Mesenteric fat pad (tissue), 1 donor: ENCODE measurements around the gene DMGDH. TPM values are rescaled to one million over a fixed set of nuclear protein-coding genes. Genes with fewer than 3 reads are reported as not detected.
"Not testable (repeated sequence)": the region's sequence is repeated elsewhere in the genome, so short reads cannot be mapped to it uniquely, and the experiment has no call there.

Experiments used
- DNase-seq: peaks from one replicate; pipeline ENCODE4 v3.0.0-alpha.2; 2020; ENCODE audit warnings: low spot score
- total RNA-seq: library from RNA; stranded (reverse); fragmentation: NEBNext Ultra II Directional; extraction: Animal tissue kit (Norgen Biotek cat#: 25700); gene quantifications from one replicate; pipeline ENCODE4 v1.2.1, GENCODE V29; 2021
- donor health status: DM: yes; HTN: yes; CAD: no.

Gene DMGDH
- total RNA-seq, 1 donor from 2014 or later, result 5.2 TPM

DNA sequence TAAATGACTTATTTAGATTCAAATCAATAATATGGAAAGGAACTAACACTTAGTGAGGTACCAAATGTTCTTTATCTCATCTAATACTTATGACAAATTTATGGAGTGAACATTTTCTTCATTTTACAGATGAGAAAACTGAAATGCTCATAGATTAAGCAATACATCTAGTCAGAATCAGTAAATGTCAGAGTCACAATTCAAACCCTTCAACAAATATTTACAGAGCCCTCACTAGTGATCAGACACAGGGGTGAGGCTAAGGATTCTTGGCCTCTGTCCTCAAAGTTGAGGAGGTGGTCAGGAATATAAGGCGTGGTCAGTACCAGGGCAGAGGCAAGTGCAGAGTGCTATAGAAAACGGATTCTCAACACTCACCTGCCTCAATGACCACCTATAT is 54.8 kb downstream of the DMGDH start:
- DNase-seq, result no peak

DNA sequence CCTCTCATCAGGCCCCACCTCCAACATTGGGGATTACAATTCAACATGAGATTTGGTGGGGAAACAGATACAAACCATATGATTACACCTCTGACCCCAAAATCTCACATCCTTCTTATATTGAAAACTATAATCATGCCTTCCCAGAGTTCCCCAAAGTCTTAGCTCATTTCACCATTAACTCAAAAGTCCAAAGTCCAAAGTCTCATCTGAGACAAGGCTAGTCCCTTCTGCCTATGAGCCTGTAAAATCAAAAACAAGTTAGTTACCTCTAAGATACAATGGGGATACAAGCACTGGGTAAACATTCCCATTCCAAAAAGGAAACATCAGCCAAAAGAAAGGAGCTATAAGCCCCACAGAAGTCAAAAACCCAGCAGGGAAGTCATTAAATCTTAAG is 57.6 kb downstream of the DMGDH start:
- DNase-seq, result no peak

DNA sequence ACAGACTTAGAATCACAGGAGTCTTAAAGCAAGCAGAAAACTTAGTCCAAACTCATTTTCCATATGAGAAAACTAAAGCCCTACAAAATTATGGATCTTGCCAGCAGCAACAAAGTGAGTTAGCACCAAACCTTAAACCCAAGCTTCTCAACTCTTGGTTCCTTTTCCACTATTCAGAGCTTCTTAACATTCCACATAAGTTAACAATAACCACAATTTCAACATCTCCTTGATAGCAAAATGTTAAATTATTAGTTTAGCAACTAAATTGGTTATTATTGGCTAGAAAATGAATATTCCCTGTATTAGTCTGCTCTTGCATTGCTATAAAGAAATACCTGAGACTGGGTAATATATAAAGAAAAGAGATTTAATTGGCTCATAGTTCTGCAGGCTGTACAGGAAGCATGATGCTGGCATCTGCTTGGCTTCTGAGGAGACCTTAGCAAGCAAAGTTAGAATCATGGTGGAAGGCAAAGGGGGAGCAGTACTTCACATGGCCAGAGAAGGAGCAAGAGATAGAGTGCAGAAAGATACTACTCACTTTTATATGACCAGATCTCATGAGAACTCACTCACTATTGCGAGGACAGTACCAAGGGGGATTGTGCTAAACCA is 58.1 kb downstream of the DMGDH start:
- no peak for DNase-seq

DNA sequence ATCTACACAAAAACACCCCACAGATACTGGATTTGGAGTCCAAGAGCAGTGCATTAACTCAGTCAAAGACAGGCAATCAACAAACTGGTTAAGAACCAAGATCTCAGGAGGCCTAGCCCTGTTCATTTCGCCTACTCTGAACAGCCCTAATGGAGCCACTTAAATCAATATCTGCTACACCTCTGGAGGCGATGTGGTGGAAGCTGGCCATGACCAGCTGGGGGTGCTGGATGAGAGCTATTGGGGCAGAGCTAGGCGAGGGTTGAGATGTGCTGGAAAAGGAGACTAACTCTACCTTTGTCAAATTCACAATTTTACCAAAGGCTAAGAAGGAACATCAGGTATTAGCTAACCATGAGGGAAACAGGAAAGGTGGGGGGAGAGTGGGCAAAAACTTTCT is 61.1 kb downstream of the DMGDH start:
- DNase-seq, result no peak

DNA sequence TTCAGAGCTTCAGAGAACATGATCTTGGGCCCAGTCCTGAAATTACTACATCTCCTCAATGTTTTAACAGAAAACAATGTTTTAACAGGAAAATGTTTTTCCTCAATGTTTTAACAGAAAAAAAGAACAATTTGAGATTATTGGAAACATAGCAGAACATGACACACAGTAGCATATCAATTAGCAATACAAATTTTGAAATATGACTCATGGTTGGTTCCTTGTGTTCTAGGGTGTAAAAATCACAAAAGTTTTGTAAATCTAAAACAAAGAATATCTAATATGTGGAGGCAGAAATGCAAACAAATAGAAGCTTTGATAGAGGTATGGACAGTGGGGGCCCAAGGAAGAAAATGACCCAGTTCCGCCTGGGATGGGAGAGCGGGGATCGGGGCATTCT is 61.6 kb downstream of the DMGDH start:
- DNase-seq, result no peak

DNA sequence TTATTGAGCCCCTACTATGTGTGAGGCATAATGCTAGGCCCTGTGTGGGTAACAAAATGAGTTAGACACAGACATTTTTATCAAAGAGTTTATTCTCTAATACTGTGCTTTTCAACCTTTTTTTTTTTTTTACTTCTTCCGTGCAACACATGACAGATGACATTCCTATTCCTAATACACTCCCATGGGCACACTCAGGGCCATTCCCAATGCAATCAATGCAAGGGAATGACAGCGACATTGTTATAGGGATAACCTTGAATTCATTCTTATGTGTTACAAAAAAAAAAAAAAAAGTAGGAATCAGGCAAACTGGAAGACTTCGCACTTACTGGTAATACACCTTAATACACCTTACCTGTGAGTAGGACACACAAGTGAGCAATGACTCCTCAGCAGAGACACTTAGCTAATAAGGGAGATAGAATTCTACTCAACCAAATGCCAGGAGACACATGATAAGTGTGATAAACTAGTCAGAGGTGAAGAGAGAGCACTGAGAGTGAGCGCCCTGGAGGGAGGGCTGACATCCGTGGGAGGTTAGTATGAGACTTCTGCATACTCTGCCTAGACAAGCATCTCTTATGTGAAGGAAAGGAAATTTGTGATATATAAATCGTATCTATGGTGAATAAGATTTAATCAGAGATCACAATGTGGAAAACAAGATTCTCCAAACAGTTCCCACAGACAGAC is 63.4 kb downstream of the DMGDH start:
- no peak for DNase-seq

DNA sequence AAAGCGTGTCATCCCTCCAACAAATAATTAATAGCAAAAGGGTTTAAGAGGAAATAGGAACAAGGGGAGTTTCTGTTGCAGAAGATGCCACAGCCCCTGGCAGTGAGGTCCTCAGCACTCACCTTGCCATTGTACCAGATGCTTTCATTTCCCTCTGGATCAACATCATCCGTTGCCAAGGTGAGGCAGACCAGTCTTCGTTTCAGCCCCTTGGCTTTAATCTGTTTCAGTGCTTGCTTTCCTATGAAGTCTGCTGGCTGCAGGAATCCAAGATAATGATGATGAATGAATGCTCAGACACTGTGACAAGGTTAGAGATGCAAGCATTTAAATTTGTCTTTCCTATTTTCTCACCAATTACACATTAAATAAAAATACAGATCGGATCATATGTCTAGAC is 64.3 kb downstream of the DMGDH start:
- no peak for DNase-seq

DNA sequence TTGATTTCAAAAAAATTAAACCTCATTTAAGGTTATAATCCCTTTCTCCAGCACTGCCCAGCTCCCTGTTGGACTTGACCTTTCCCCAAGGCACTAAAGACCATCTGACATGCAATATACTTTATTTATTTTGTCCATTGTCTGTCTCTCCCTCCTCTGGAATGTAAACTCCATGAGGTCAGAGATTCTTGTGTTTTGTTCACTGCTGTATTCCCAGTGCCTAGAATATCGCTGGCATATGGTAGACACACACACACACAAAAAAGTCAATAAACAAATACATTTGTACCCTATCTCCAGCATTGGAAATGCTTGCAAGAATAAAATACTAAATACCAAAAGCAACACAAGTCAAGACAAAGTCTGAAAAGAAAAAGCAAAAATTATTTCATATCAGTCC is 67.1 kb downstream of the DMGDH start:
- no peak for DNase-seq

DNA sequence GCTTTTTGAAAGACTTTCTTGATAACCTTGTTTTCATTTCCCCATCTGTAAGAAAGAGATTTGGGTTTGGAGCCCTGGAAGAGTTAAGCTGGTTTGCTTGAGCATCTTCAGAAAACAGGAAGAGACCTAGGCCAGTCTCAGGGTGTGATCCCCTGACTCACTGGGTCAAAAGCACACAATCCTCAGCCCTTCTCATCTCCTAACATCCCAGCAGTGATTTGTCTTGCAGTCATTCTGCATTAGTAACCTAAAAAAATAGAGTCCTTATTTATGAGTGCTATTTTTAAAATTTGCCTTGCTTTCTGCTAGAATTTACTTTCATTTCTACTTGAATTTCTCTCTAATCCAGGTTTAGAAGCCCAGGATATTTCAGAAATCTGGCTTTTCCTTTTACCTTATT is 68.0 kb downstream of the DMGDH start:
- no peak for DNase-seq

DNA sequence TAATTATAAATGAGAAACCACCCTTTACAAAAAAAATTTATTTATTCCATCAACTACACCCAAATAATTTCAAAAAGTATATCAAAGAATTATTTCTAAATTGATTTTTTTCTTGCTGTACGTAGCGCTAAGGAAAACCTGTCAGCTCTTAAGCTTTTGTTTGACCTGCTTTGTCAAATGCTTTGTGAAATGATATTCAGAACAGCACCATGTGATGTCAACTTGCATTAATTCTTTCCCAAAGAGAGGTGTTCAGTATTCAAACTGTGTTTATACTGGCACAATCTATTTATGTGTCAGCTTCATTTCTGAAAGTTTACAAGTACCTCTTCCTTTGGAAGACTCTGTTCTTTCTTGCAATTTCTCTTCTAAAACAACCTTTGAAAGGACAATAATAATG is 72.4 kb downstream of the DMGDH start:
- DNase-seq, result no peak

DNA sequence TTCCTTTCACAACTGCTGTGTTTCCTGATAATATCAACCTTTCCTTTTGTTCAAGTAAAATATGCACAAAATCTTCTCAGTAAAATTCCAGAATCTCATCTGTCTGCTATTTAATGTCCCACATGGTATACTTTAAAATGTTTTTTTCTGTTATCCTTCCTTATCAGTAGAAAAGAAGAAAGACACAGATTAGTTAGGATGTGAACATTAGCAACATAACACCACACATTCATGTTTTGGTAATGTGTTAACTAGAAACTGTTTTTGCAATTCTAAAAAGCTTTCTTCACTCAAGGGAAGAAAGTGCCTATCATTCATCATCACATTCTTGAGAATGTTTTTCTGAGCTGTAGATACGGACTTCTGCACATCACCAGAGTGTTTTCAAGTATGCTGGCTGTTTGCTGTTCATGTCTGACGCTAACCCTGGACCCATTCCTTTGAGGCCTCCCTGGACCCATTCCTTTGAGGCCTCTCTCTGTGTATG is 73.9 kb downstream of the DMGDH start:
- no peak for DNase-seq

DNA sequence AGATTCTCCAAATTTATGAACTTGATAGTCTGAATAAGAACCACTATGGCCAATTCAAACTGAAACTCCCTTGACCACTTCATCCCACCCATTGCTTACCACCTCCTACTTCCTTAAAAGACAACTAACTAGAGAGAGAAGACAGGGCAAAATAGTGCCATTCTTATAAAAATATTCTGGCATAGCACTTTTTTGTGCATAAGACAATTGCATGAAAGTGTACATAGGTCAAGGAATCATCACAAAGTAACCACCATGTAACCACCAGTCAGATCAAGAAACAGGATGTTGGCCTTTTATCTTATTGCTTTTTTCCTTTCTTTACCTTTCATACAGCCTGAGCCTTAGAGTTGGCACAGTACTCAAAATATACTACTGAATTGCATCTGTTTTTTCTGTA is 76.3 kb downstream of the DMGDH start:
- no peak for DNase-seq

DNA sequence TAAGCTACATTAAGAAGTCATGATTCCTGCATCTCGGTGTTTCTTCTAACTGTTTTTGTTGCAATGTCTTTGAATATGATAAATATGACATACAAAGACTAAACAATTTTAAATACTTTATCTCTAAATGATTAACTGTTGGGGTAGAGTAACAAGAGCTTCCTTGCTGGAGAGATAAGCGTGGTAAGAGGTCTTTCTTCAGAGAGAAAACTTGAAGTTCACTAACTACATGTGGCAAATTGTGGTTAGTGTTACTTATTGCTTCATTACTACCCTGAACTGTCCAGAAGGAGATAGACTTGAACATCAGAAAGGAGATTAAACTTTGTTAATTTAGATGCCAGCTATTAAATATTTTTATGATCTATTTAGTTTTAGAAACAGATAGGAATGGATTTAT is 77.3 kb downstream of the DMGDH start:
- no peak for DNase-seq

DNA sequence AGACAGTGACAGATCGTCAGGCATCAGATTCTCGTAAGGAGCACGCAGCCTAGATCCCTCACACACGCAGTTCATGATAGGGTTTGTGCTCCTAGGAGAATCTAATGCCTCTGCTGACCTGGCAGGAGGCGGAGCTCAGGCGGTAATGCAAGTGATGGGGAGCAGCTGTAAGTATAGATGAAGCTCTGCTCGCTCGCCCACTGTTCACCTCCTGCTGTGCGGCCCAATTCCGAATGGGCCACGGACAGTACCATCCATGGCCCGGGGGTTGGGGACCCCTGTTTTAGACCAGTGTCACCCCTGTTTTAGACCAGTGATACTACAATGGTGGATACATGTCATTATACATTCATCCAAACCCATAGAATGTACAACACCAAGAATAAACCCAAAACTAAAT is 80.4 kb downstream of the DMGDH start:
- DNase-seq, result no peak

DNA sequence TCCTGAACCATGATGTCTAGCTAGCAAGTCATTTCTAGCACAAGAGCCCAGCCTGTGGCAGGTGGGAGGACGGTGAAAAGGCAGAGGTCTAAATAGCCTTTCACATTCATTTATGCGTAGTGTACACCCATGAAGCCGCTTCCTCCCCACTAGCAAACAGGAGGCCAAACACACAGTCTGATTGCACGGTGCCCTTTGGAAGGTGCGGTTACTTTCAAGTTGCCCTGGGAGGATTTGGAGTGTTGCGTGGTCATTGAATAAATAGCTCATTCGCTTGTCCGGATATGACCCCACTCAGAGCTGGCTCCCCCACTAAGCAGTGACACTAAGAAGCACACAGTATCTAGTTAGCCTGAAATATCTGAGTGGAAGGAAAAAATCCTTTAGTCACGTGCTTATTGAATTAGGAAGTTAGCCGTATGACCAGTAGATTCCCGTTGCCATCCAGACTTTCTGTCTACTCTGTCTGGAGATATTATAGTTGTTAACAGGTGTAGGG is 83.7 kb downstream of the DMGDH start:
- no peak for DNase-seq

DNA sequence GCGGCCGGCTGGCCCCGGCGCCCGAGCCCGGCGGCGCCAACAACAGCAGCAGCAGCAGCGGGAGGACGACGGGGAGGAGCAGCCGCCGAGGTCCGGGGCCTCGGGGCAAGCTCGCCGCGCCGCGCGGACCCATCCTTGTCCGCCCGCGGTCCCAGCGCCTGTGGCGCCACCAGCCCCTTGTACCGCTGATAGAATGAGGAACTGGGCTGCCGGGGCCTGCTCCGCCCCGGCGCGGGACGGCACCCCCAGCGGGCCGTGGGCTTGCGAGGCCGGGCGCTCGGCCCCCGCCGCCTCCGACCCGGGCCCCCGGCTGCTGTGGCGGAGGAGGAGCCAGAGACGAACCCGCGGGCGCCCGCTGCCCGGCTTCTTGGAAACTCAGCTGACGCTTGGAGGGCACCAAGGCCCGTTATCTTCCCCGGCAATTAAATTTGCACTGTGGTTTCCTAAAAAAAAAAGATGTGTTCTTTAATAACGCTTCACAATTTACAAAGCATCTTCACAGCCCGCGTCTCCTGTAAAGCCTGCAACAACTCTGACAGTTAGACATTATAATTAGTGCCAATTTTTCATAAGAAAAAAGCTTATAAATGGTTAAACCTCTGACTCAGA is 84.3 kb downstream of the DMGDH start, which contains the start of gene ARSB:
Gene ARSB (minus strand): TSS at position 195 of the 609 bp plus-strand sequence. CDS start 62 bp downstream, at position 133.
- DNase-seq, result peak; percentile 90

DNA sequence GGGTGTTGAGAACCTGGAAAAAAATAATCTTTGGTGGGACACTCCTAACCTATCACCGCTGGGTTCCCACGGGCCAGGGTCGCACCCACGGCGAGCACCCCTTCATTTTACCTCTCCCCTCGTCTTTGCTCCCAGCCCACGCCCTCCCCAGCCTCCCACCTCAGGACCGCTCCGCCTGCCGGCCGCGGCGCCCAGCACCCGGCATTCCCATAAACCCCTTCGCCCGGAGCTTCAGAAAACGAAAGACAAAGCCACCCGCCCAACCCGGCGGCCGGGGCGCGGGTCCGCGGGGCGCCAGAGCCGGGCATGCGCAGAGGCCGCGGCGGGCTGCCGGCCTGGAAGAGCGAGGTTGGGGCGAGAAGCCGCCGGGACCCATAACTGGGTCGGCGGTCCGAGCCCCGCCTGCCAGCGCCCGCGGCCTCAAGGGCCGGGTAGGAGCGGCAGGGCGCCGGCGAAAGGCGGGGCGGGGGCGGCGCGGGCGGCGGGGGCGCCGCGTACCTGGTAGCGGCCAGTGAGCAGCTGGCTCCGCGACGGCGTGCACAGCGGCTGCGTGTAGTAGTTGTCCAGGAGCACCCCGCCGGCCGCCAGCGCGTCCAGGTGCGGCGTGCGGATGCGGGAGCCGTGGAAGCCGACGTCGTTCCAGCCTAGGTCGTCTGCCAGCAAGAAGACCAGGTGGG is 84.9 kb downstream of the DMGDH start:
- DNase-seq, result peak; percentile 94

DNA sequence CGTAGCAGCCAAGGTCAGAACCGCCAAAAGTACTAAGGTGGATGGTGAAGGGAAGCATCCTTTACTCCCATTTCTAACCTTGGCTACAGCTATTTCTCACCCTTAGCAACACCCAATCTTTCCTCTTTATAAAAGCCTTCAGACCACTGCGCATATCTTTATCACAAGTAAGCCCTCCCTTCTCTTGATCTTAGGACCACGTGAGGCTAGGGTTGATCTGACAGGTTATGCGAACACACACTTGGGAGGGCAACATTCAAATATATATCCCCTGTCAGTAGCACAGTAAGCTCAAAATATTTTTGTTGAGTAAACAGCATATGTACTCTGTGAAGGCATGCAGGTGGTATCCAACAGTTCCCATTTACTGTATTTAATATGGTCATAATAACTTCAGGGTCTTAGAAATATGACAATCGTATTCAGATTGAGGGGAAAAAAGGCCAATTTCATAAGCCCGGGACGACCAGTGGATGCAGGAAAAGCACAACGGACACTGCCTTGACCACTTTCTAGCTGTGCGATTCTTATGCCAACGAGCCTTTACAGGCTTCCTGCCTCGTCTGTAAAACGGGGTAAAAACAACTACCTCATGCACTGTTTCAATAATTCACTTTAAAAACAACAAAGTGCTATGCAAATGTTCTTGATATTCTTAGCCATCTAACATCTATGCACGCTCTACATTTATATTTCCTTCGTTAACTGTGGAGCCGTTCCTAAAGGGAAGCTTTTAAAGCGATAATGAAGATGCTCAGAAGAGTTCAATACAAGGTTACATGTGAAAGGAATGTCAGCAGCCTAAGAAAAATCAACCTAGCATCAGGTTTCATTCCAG is 85.7 kb downstream of the DMGDH start:
- no peak for DNase-seq

DNA sequence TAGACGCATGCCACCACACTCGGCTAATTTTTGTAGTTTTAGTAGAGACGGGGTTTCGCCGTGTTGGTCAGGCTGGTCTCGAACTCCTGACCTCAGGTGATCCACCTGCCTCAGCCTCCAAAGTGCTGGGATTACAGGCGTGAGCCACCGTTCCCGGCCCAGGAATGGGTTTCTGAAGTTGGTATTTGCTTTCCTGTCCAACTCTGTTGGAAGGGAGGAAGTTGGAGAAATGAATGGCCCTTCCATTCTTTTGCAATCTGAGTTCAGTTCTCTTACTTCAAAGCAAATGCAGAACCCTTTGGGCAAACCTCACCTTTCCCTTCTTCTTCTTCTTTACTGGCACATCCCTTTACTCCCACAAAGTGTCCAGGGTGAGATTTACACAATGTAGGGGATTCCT is 86.3 kb downstream of the DMGDH start:
- not testable (repeated sequence) for DNase-seq

DNA sequence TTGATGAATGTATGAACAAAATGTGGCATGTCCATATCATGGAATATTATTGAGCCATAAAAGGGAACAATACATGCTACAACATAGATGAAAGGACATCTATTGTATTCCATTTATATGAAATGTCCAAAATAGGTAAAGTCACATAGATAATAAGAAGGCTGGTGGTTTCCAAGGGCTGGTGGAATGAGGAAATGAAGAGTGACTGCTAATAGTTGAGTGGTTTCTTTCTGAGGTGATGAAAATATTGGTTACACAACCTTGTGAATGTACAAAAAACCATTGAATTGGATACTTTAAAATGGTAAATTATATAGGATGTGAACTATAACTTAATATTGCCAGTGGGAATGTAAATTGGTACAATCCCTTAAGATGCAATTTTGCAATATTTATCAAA is 89.6 kb downstream of the DMGDH start:
- DNase-seq, result no peak
